T-helper 17 cell (primary cell): ENCODE data around the gene LRCH2. TPM values are rescaled to one million over a fixed set of nuclear protein-coding genes. Genes with fewer than 3 reads are reported as not detected.
"Not testable (repeated sequence)": the region's sequence is repeated elsewhere in the genome, so short reads cannot be mapped to it uniquely, and the experiment has no call there.

Experiments
- ATAC-seq: fragments of 150-1000 bp; cut with Tn5 transposase; 2 replicates; pipeline ENCODE4 v1.10.0; 2021; ENCODE audit warnings: mild to moderate bottlenecking, moderate library complexity
- DNase-seq, 3 donors: peaks; one replicate each; pipeline versions ENCODE4 v3.0.0 to v3.0.0-alpha.2; 2020 to 2021
- H3K9me3 ChIP-seq: one replicate; pipeline ENCODE4 v1.7.0; 2013; ENCODE audit warnings: low read length, mild to moderate bottlenecking; ENCODE audit not compliant: control insufficient read depth, poor library complexity, severe bottlenecking
- H3K27ac Mint-ChIP-seq: one replicate; pipeline ENCODE4 v1.8.0; 2022; ENCODE audit warnings: mild to moderate bottlenecking, moderate library complexity, mixed read lengths
- H3K27me3 Mint-ChIP-seq: one replicate; pipeline ENCODE4 v1.8.0; 2022; ENCODE audit warnings: mixed read lengths
- H3K36me3 Mint-ChIP-seq: one replicate; pipeline ENCODE4 v1.8.0; 2022; ENCODE audit warnings: low read depth, mixed read lengths
- H3K4me1 Mint-ChIP-seq: one replicate; pipeline ENCODE4 v1.8.0; 2022; ENCODE audit warnings: mild to moderate bottlenecking, mixed read lengths
- H3K4me3 Mint-ChIP-seq: one replicate; pipeline ENCODE4 v1.8.0; 2022; ENCODE audit warnings: mild to moderate bottlenecking, moderate library complexity, mixed read lengths
- total RNA-seq, 4 donors: library from RNA in 2 of 4; stranded (reverse) in 2 of 4; gene quantifications; one replicate each; pipeline ENCODE4 v1.2.3 and lab custom pipeline; 2022 to 2026

The LRCH2 gene
- total RNA-seq, 2 donors from 2014 or later = not detected

GRCh38 chrX:115236560-115236959 is 2.7 kb upstream of the LRCH2 start:
- H3K36me3 Mint-ChIP-seq = no peaks in the 10 kb centered on the region
- no peaks in the 10 kb centered on the region for H3K4me1 Mint-ChIP-seq
- no peak for DNase-seq
- H3K9me3 ChIP-seq = no peaks in the 10 kb centered on the region
- no peaks in the 10 kb centered on the region for H3K27me3 Mint-ChIP-seq
- no peak overlapping the region for H3K4me3 Mint-ChIP-seq
- H3K27ac Mint-ChIP-seq = no peak overlapping the region
- ATAC-seq = no peak

- no peaks in the 10 kb centered on the region for H3K4me1 Mint-ChIP-seq
- H3K4me3 Mint-ChIP-seq = no peak overlapping the region
- DNase-seq = no peak
- ATAC-seq = no peak
- no peak overlapping the region for H3K27ac Mint-ChIP-seq
- H3K36me3 Mint-ChIP-seq = no peaks in the 10 kb centered on the region
- H3K27me3 Mint-ChIP-seq = no peaks in the 10 kb centered on the region
- no peaks in the 10 kb centered on the region for H3K9me3 ChIP-seq
These were observed 565 bp upstream of the LRCH2 start for GRCh38 chrX:115234461-115234860.

- no peak overlapping the region for H3K4me3 Mint-ChIP-seq
These were observed 881 bp downstream of the LRCH2 start for GRCh38 chrX:115232933-115233496.

GRCh38 chrX:115229337-115230003 is 4.4 kb downstream of the LRCH2 start:
- no peaks in the 10 kb centered on the region for H3K4me1 Mint-ChIP-seq
- no peak overlapping the region for H3K27ac Mint-ChIP-seq
- H3K27me3 Mint-ChIP-seq = no peaks in the 10 kb centered on the region
- no peaks in the 10 kb centered on the region for H3K9me3 ChIP-seq
- no peak for DNase-seq
- H3K36me3 Mint-ChIP-seq = no peaks in the 10 kb centered on the region
- ATAC-seq = no peak
- no peak overlapping the region for H3K4me3 Mint-ChIP-seq

More at GRCh38 chrX:115232933-115233496, 881 bp downstream of the LRCH2 start:
- ATAC-seq (no peak), DNase-seq (no peak)
- Mint-ChIP-seq H3K27ac (no peak overlapping the region), H3K36me3 (no peaks in the 10 kb centered on the region), H3K27me3 (no peaks in the 10 kb centered on the region), H3K4me1 (no peaks in the 10 kb centered on the region)
- no peaks in the 10 kb centered on the region for H3K9me3 ChIP-seq

- H3K36me3 Mint-ChIP-seq = no peaks in the 10 kb centered on the region
- H3K4me3 Mint-ChIP-seq = no peak overlapping the region
- no peaks in the 10 kb centered on the region for H3K4me1 Mint-ChIP-seq
- ATAC-seq = no peak
- no peak for DNase-seq
- H3K9me3 ChIP-seq = no peaks in the 10 kb centered on the region
- H3K27ac Mint-ChIP-seq = no peak overlapping the region
- H3K27me3 Mint-ChIP-seq = no peaks in the 10 kb centered on the region
These were observed 7.0 kb downstream of the LRCH2 start for GRCh38 chrX:115226929-115227328.

- not testable (repeated sequence) for DNase-seq, H3K4me1 Mint-ChIP-seq, H3K4me3 Mint-ChIP-seq, ATAC-seq, H3K27me3 Mint-ChIP-seq, H3K9me3 ChIP-seq, H3K36me3 Mint-ChIP-seq, H3K27ac Mint-ChIP-seq
These were observed 16.6 kb downstream of the LRCH2 start for GRCh38 chrX:115217346-115217745.

GRCh38 chrX:115214605-115215004 is 19.3 kb downstream of the LRCH2 start:
- Mint-ChIP-seq H3K36me3 (no peaks in the 10 kb centered on the region), H3K27me3 (no peaks in the 10 kb centered on the region), H3K4me3 (no peak overlapping the region), H3K4me1 (no peaks in the 10 kb centered on the region), H3K27ac (no peak overlapping the region)
- ATAC-seq (no peak), DNase-seq (no peak)
- H3K9me3 ChIP-seq = no peaks in the 10 kb centered on the region

GRCh38 chrX:115214151-115214550 is 19.7 kb downstream of the LRCH2 start:
- DNase-seq = no peak
- H3K27ac Mint-ChIP-seq = no peak overlapping the region
- no peaks in the 10 kb centered on the region for H3K27me3 Mint-ChIP-seq
- H3K4me1 Mint-ChIP-seq = no peaks in the 10 kb centered on the region
- ATAC-seq = no peak
- H3K9me3 ChIP-seq = no peaks in the 10 kb centered on the region
- no peaks in the 10 kb centered on the region for H3K36me3 Mint-ChIP-seq
- H3K4me3 Mint-ChIP-seq = no peak overlapping the region

- not testable (repeated sequence) for H3K27me3 Mint-ChIP-seq, DNase-seq, ATAC-seq, H3K4me3 Mint-ChIP-seq, H3K9me3 ChIP-seq, H3K4me1 Mint-ChIP-seq, H3K36me3 Mint-ChIP-seq, H3K27ac Mint-ChIP-seq
These were observed 24.3 kb downstream of the LRCH2 start for GRCh38 chrX:115209547-115209946.

GRCh38 chrX:115204040-115204439 is 29.9 kb downstream of the LRCH2 start:
- Mint-ChIP-seq H3K36me3 (no peaks in the 10 kb centered on the region), H3K27me3 (no peaks in the 10 kb centered on the region), H3K4me3 (no peak overlapping the region), H3K27ac (no peak overlapping the region), H3K4me1 (no peaks in the 10 kb centered on the region)
- H3K9me3 ChIP-seq = no peaks in the 10 kb centered on the region
- ATAC-seq (no peak), DNase-seq (no peak)

- no peak overlapping the region for H3K27ac Mint-ChIP-seq
- no peak overlapping the region for H3K4me3 Mint-ChIP-seq
- no peaks in the 10 kb centered on the region for H3K36me3 Mint-ChIP-seq
- no peaks in the 10 kb centered on the region for H3K9me3 ChIP-seq
- ATAC-seq = no peak
- no peaks in the 10 kb centered on the region for H3K4me1 Mint-ChIP-seq
- DNase-seq = no peak
- no peaks in the 10 kb centered on the region for H3K27me3 Mint-ChIP-seq
These were observed 41.6 kb downstream of the LRCH2 start for GRCh38 chrX:115192244-115192700.

GRCh38 chrX:115191490-115192243 is 42.2 kb downstream of the LRCH2 start:
- H3K9me3 ChIP-seq = no peaks in the 10 kb centered on the region
- no peaks in the 10 kb centered on the region for H3K4me1 Mint-ChIP-seq
- H3K4me3 Mint-ChIP-seq = no peak overlapping the region
- H3K27ac Mint-ChIP-seq = no peak overlapping the region
- no peaks in the 10 kb centered on the region for H3K27me3 Mint-ChIP-seq
- no peaks in the 10 kb centered on the region for H3K36me3 Mint-ChIP-seq
- ATAC-seq (no peak), DNase-seq (no peak)

GRCh38 chrX:115190636-115191489 is 43.0 kb downstream of the LRCH2 start:
- Mint-ChIP-seq H3K4me3 (no peak overlapping the region), H3K4me1 (no peaks in the 10 kb centered on the region), H3K27ac (no peak overlapping the region), H3K36me3 (no peaks in the 10 kb centered on the region), H3K27me3 (no peaks in the 10 kb centered on the region)
- H3K9me3 ChIP-seq = no peaks in the 10 kb centered on the region
- DNase-seq = no peak
- ATAC-seq = no peak
